ENCODE data around the gene TPRN.
"Not testable (repeated sequence)": the region's sequence is repeated elsewhere in the genome, so short reads cannot be mapped to it uniquely, and the experiment has no call there.

The TPRN gene

GRCh38 chr9:137243626-137244485 lies 43.3 kb upstream of the TPRN start:
- Histone ChIP-seq H3K4me3 (ENCODE audit: insufficient read length, low read depth) (no peak overlapping the region), H3K4me1 (ENCODE audit: insufficient read depth, insufficient read length) (peaks cover 38% of the 10 kb centered on the region), H3K9me3 (ENCODE audit: insufficient read depth, low read length) (no peaks in the 10 kb centered on the region), H3K27me3 (ENCODE audit: insufficient read depth, insufficient read length) (peaks cover 6% of the 10 kb centered on the region), H3K36me3 (ENCODE audit: insufficient read depth, insufficient read length, low read length) (peaks cover 29% of the 10 kb centered on the region), H3K9ac (ENCODE audit: insufficient read length, low read depth) (peak overlapping the region; percentile 2)
- no peak for TF ChIP-seq YY1 (IDR thresholded peaks at IDR 0.05; ENCODE audit: insufficient read depth, insufficient read length)
- no peak for TF ChIP-seq SUZ12 (IDR thresholded peaks at IDR 0.05; ENCODE audit: extremely low read depth, insufficient read depth, insufficient read length)
- TF ChIP-seq ZNF274 (IDR thresholded peaks at IDR 0.05; ENCODE audit: low read depth, low read length) = no peak
- DNase-seq (ENCODE audit: low read depth, low spot score) = no peak

DNA sequence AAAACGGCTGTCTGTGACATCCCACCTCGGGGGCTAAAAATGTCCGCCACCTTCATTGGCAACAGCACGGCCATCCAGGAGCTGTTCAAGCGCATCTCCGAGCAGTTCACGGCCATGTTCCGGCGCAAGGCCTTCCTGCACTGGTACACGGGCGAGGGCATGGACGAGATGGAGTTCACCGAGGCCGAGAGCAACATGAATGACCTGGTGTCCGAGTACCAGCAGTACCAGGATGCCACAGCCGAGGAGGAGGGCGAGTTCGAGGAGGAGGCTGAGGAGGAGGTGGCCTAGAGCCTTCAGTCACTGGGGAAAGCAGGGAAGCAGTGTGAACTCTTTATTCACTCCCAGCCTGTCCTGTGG lies 42.7 kb upstream of the TPRN start:
- Histone ChIP-seq H3K9ac (ENCODE audit: insufficient read length, low read depth) (peak overlapping the region; percentile 94), H3K4me1 (ENCODE audit: insufficient read depth, insufficient read length) (peaks cover 45% of the 10 kb centered on the region), H3K36me3 (ENCODE audit: insufficient read depth, insufficient read length, low read length) (peaks cover 35% of the 10 kb centered on the region)
- not testable (repeated sequence) for H3K4me3 ChIP-seq (ENCODE audit: insufficient read length, low read depth); DNase-seq (ENCODE audit: low read depth, low spot score); H3K9me3 ChIP-seq (ENCODE audit: insufficient read depth, low read length); H3K27me3 ChIP-seq (ENCODE audit: insufficient read depth, insufficient read length)

DNA sequence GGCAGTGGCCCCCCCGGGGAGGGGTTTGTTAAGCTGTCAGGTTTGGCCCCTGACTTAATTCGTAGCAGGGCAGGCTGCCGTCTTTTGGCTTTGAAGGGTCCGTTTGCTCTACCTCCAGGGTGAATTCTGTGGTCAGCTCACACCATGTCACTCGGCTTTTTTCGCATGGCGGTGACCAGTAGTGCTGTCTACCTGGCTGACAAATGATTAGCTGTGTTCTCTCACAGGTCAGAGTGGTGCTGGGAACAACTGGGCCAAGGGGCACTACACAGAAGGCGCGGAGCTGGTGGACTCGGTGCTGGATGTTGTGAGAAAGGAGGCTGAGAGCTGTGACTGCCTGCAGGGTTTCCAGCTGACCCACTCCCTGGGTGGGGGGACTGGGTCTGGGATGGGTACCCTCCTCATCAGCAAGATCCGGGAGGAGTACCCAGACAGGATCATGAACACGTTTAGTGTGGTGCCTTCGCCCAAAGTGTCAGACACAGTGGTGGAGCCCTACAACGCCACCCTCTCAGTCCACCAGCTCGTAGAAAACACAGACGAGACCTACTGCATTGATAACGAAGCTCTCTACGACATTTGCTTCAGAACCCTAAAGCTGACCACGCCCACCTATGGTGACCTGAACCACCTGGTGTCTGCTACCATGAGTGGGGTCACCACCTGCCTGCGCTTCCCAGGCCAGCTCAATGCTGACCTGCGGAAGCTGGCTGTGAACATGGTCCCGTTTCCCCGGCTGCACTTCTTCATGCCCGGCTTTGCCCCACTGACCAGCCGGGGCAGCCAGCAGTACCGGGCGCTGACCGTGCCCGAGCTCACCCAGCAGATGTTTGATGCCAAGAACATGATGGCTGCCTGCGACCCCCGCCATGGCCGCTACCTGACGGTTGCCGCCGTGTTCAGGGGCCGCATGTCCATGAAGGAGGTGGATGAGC lies 42.0 kb upstream of the TPRN start:
- no peak for DNase-seq (ENCODE audit: low read depth, low spot score)
- Histone ChIP-seq H3K9ac (ENCODE audit: insufficient read length, low read depth) (peak overlapping the region; percentile 94), H3K4me1 (ENCODE audit: insufficient read depth, insufficient read length) (peaks cover 47% of the 10 kb centered on the region), H3K36me3 (ENCODE audit: insufficient read depth, insufficient read length, low read length) (peaks cover 36% of the 10 kb centered on the region), H3K27me3 (ENCODE audit: insufficient read depth, insufficient read length) (peaks cover 6% of the 10 kb centered on the region), H3K4me3 (ENCODE audit: insufficient read length, low read depth) (peak overlapping the region; percentile 89), H3K9me3 (ENCODE audit: insufficient read depth, low read length) (no peaks in the 10 kb centered on the region)
- TF ChIP-seq ZNF274 (IDR thresholded peaks at IDR 0.05; ENCODE audit: low read depth, low read length) = no peak
- no peak for TF ChIP-seq YY1 (IDR thresholded peaks at IDR 0.05; ENCODE audit: insufficient read depth, insufficient read length)
- no peak for TF ChIP-seq SUZ12 (IDR thresholded peaks at IDR 0.05; ENCODE audit: extremely low read depth, insufficient read depth, insufficient read length)

DNA sequence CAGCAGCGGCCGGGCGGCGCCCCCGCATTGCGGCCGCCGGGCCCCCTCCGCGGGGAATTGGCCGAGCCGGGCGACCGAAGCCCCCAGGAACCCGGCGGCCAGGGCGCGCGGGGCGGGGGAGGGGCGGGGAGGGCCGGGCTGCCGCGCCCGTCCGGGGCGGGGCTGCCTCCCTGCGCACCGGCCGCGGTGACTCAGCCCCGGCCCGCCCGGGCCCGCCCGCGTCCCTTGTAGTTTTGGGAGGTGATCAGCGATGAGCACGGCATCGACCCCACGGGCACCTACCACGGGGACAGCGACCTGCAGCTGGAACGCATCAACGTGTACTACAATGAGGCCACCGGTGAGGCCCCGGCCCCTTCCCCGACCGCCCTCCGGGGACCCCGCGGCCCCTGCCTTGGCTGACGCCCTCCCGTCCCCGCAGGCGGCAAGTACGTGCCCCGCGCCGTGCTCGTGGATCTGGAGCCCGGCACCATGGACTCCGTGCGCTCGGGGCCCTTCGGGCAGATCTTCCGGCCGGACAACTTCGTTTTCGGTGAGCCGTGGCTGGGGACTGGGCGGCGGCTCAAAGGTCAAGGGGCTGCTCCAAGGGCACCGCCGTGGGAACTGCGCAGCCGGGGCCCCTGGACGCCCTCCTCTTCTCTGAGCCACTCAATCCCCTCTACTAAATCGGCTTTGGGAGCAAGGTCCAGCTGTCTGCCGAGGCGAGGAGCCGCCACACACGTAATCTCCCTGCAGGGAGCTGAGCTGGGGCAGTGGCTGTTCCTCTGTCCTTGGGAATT lies 41.1 kb upstream of the TPRN start:
- peaks cover 49% of the 10 kb centered on the region for H3K4me1 ChIP-seq (ENCODE audit: insufficient read depth, insufficient read length)
- peaks cover 6% of the 10 kb centered on the region for H3K27me3 ChIP-seq (ENCODE audit: insufficient read depth, insufficient read length)
- no peak for DNase-seq (ENCODE audit: low read depth, low spot score)
- H3K9ac ChIP-seq (ENCODE audit: insufficient read length, low read depth) = peak overlapping the region; percentile 94
- H3K9me3 ChIP-seq (ENCODE audit: insufficient read depth, low read length) = no peaks in the 10 kb centered on the region
- TF ChIP-seq YY1 (IDR thresholded peaks at IDR 0.05; ENCODE audit: insufficient read depth, insufficient read length) (no peak), SUZ12 (IDR thresholded peaks at IDR 0.05; ENCODE audit: extremely low read depth, insufficient read depth, insufficient read length) (no peak), ZNF274 (IDR thresholded peaks at IDR 0.05; ENCODE audit: low read depth, low read length) (no peak)
- peaks cover 36% of the 10 kb centered on the region for H3K36me3 ChIP-seq (ENCODE audit: insufficient read depth, insufficient read length, low read length)
- peak overlapping the region; percentile 89 for H3K4me3 ChIP-seq (ENCODE audit: insufficient read length, low read depth)

- Histone ChIP-seq H3K4me1 (ENCODE audit: insufficient read depth, insufficient read length) (peaks cover 52% of the 10 kb centered on the region), H3K4me3 (ENCODE audit: insufficient read length, low read depth) (peak within 1 kb of the TSS; percentile 91), H3K27me3 (ENCODE audit: insufficient read depth, insufficient read length) (peaks cover 3% of the 10 kb centered on the region), H3K9me3 (ENCODE audit: insufficient read depth, low read length) (no peaks in the 10 kb centered on the region), H3K9ac (ENCODE audit: insufficient read length, low read depth) (peak within 1 kb of the TSS; percentile 97), H3K36me3 (ENCODE audit: insufficient read depth, insufficient read length, low read length) (peaks cover 36% of the 10 kb centered on the region)
- peak; percentile 99 for DNase-seq (ENCODE audit: low read depth, low spot score)
- TF ChIP-seq ZNF274 (IDR thresholded peaks at IDR 0.05; ENCODE audit: low read depth, low read length) (no peak), YY1 (IDR thresholded peaks at IDR 0.05; ENCODE audit: insufficient read depth, insufficient read length) (no peak), SUZ12 (IDR thresholded peaks at IDR 0.05; ENCODE audit: extremely low read depth, insufficient read depth, insufficient read length) (no peak)
Measured at GRCh38 chr9:137240841-137241489, 40.4 kb upstream of the TPRN start, which contains the start of gene TUBB4B. Gene TUBB4B, plus strand, starts transcription at chr9:137241287. Its CDS starts 74 bp downstream, at chr9:137241361.

GRCh38 chr9:137240318-137240840 lies 39.8 kb upstream of the TPRN start:
- H3K27me3 ChIP-seq (ENCODE audit: insufficient read depth, insufficient read length) = no peaks in the 10 kb centered on the region
- H3K4me3 ChIP-seq (ENCODE audit: insufficient read length, low read depth) = peak overlapping the region; percentile 91
- H3K9me3 ChIP-seq (ENCODE audit: insufficient read depth, low read length) = no peaks in the 10 kb centered on the region
- peak overlapping the region; percentile 97 for H3K9ac ChIP-seq (ENCODE audit: insufficient read length, low read depth)
- H3K36me3 ChIP-seq (ENCODE audit: insufficient read depth, insufficient read length, low read length) = peaks cover 39% of the 10 kb centered on the region
- TF ChIP-seq ZNF274 (IDR thresholded peaks at IDR 0.05; ENCODE audit: low read depth, low read length) (no peak), SUZ12 (IDR thresholded peaks at IDR 0.05; ENCODE audit: extremely low read depth, insufficient read depth, insufficient read length) (no peak), YY1 (IDR thresholded peaks at IDR 0.05; ENCODE audit: insufficient read depth, insufficient read length) (no peak)
- H3K4me1 ChIP-seq (ENCODE audit: insufficient read depth, insufficient read length) = peaks cover 55% of the 10 kb centered on the region
- DNase-seq (ENCODE audit: low read depth, low spot score) = no peak

- not testable (repeated sequence) for DNase-seq (ENCODE audit: low read depth, low spot score); H3K27me3 ChIP-seq (ENCODE audit: insufficient read depth, insufficient read length); H3K9me3 ChIP-seq (ENCODE audit: insufficient read depth, low read length)
- Histone ChIP-seq H3K4me1 (ENCODE audit: insufficient read depth, insufficient read length) (peaks cover 56% of the 10 kb centered on the region), H3K4me3 (ENCODE audit: insufficient read length, low read depth) (peak overlapping the region; percentile 91), H3K9ac (ENCODE audit: insufficient read length, low read depth) (peak overlapping the region; percentile 97), H3K36me3 (ENCODE audit: insufficient read depth, insufficient read length, low read length) (peaks cover 39% of the 10 kb centered on the region)
Measured at GRCh38 chr9:137239541-137240200, 39.1 kb upstream of the TPRN start.
